ENCODE data around the gene HS1BP3.
A peak's percentile ranks its signal among the peaks of the same experiment; 100 is the strongest.

HS1BP3 gene

GRCh38 chr2:20675701-20676352, 24.9 kb upstream of the HS1BP3 start:
- DNase-seq (ENCODE audit: extremely low spot score, insufficient read length, low read depth) = no peak
- FAIRE-seq = peak; percentile 82

- FAIRE-seq = no peak
- DNase-seq (ENCODE audit: extremely low spot score, insufficient read length, low read depth) = no peak
Observed at GRCh38 chr2:20674974-20675679, 24.2 kb upstream of the HS1BP3 start.

GRCh38 chr2:20674309-20674965, 23.5 kb upstream of the HS1BP3 start:
- FAIRE-seq (no peak), DNase-seq (ENCODE audit: extremely low spot score, insufficient read length, low read depth) (no peak)

GRCh38 chr2:20673686-20674308, 22.9 kb upstream of the HS1BP3 start:
- no peak for FAIRE-seq

GRCh38 chr2:20672201-20672951, 21.5 kb upstream of the HS1BP3 start:
- FAIRE-seq (no peak), DNase-seq (ENCODE audit: extremely low spot score, insufficient read length, low read depth) (no peak)

More at GRCh38 chr2:20673686-20674308, 22.9 kb upstream of the HS1BP3 start:
- no peak for DNase-seq (ENCODE audit: extremely low spot score, insufficient read length, low read depth)

GRCh38 chr2:20671736-20672080, 20.8 kb upstream of the HS1BP3 start:
- FAIRE-seq (no peak), DNase-seq (ENCODE audit: extremely low spot score, insufficient read length, low read depth) (no peak)

GRCh38 chr2:20671036-20671735, 20.3 kb upstream of the HS1BP3 start:
- FAIRE-seq = no peak

GRCh38 chr2:20670315-20671035, 19.6 kb upstream of the HS1BP3 start:
- FAIRE-seq (no peak), DNase-seq (ENCODE audit: extremely low spot score, insufficient read length, low read depth) (no peak)

More at GRCh38 chr2:20671036-20671735, 20.3 kb upstream of the HS1BP3 start:
- DNase-seq (ENCODE audit: extremely low spot score, insufficient read length, low read depth) = no peak

- no peak for DNase-seq (ENCODE audit: extremely low spot score, insufficient read length, low read depth)
- FAIRE-seq = no peak
Observed at GRCh38 chr2:20669562-20670314, 18.8 kb upstream of the HS1BP3 start.

GRCh38 chr2:20668871-20669475, 18.1 kb upstream of the HS1BP3 start:
- DNase-seq (ENCODE audit: extremely low spot score, insufficient read length, low read depth) = no peak
- no peak for FAIRE-seq

GRCh38 chr2:20668451-20668850, 17.6 kb upstream of the HS1BP3 start:
- FAIRE-seq (no peak), DNase-seq (ENCODE audit: extremely low spot score, insufficient read length, low read depth) (no peak)

- DNase-seq (ENCODE audit: extremely low spot score, insufficient read length, low read depth) (no peak), FAIRE-seq (no peak)
Observed at GRCh38 chr2:20667531-20668401, 16.9 kb upstream of the HS1BP3 start.

- FAIRE-seq (no peak), DNase-seq (ENCODE audit: extremely low spot score, insufficient read length, low read depth) (no peak)
Observed at GRCh38 chr2:20667151-20667530, 16.2 kb upstream of the HS1BP3 start.

- FAIRE-seq (no peak), DNase-seq (ENCODE audit: extremely low spot score, insufficient read length, low read depth) (no peak)
Observed at GRCh38 chr2:20666304-20667150, 15.6 kb upstream of the HS1BP3 start, which contains the start of gene GDF7. GDF7 (plus strand) TSS chr2:20667144; CDS start chr2:20667240, 96 bp downstream.

GRCh38 chr2:20666005-20666303, 15.1 kb upstream of the HS1BP3 start:
- no peak for DNase-seq (ENCODE audit: extremely low spot score, insufficient read length, low read depth)
- FAIRE-seq = no peak
